ENCODE data around the gene OPCML. TPM values are rescaled to one million over a fixed set of nuclear protein-coding genes. Genes with fewer than 3 reads are reported as not detected.

The OPCML gene
- total RNA-seq, 1 experiment from 2014 or later = not detected

DNA sequence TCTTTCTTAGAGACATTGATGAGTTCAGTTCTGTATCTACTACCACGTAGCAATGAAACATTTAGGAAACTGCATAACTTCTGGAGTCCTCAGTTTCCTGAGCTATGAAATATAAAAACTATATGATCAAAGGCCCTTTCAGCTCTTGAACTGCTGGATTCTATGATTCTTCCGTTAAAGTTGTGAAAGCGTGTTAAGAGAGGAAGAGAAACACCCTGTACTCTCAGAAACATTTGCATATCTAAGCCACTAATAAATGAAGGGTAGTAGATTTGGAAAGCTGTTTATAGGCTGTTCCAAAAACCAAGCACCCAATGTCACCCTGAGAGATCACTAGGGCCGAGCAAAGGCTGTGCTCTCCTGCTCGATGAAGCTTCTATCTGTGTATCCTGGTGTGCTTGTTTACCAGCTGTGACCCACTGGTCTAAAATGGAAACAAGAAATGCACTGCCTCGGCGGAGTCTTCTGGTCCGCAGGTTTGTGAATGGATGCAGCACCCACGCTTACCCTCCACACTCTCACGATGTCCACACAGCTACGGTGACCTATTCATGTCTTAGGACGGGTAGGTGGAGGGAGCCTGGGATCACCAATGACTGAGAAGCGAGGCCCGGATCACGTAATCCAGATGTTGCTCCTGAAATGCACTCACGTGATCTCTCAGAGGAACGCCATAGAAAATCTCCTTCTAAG is 325.8 kb downstream of the OPCML start:
- no peak for DNase-seq (ENCODE audit: low read depth, low spot score)
- in situ Hi-C loops (cut with HindIII; ENCODE audit: low pct_unique_long_range_greater_than_20kb, low sequenced_read_pairs) = no loop called here

DNA sequence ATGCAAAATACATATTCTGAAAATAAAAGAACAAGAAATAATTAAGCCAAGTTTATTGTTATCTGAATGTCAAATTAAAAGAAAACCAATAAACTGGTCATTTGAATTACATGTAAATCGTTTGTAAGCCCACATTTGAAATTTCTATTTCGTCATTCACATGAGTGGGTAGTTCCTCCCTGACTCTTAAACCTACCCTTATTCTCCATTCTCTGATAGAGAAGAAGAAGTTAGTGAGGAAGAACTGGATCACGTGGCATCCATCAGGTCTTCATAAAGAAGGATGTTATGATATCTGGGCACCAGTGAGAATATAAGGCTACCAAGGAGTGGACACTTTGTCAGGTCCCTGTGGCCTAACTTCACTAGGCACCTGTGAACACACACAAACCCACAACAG is 328.1 kb downstream of the OPCML start:
- in situ Hi-C loops (cut with HindIII; ENCODE audit: low pct_unique_long_range_greater_than_20kb, low sequenced_read_pairs) = no loop called here
- DNase-seq (ENCODE audit: low read depth, low spot score) = no peak

DNA sequence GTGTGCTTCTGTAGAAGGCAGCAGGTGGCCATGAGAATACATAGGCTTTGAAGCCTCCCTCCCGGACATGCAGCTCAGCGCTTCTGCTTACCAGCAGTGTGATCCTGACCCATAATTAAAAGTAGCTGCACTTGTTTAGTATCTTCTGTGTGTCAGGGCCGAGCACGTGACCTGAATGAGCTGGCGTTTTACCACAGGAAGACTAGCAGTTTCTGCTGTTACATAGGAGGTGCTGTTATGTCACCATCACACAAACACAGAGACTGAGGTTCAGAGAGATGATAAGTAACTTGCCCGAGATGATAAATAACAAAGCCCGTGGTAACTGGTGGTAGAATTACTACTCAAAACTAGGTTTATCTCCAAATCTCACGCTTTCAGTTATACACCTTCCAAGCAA is 329.5 kb downstream of the OPCML start:
- DNase-seq (ENCODE audit: low read depth, low spot score) = no peak
- in situ Hi-C loops (cut with HindIII; ENCODE audit: low pct_unique_long_range_greater_than_20kb, low sequenced_read_pairs) = no loop called here

DNA sequence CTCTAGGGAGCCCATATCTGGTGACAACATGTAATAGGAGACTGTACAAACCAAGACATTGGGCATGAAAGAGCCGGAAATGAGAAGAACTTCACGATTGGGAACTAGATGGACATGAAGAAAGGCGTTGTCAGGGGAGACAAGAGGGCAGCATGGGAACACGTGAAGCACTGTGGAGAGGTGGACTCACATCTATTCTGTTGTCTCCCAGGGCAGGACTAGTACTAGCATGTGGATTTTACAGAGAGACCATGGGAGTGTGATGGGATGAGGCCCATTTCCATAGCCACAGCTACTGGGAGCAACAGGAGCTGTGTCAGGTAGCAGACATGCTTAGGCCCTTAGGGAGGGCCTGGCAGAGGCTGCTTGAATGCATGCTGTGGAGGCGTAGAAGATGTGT is 333.9 kb downstream of the OPCML start:
- DNase-seq (ENCODE audit: low read depth, low spot score) = no peak
- in situ Hi-C loops (cut with HindIII; ENCODE audit: low pct_unique_long_range_greater_than_20kb, low sequenced_read_pairs) = no loop called here

DNA sequence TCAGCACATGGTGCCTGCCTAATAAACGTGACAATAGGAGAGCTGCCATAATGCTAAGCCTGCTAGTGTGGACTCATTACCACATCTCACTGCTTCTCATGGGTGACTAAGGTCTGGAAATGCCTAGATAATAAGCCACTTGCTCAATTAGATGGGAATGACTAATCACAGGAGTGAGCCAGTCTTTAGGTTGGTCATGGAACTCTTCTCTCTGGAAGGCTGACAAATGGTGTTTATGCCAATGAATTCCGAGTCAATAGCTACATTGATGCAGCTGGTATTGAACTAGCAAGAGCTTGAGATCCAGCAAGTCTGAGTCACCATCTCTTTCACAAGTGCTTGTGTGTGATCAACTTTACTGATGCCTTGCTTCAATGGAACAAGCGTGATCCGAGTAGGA is 334.9 kb downstream of the OPCML start:
- DNase-seq (ENCODE audit: low read depth, low spot score) = no peak
- in situ Hi-C loops (cut with HindIII; ENCODE audit: low pct_unique_long_range_greater_than_20kb, low sequenced_read_pairs) = no loop called here

DNA sequence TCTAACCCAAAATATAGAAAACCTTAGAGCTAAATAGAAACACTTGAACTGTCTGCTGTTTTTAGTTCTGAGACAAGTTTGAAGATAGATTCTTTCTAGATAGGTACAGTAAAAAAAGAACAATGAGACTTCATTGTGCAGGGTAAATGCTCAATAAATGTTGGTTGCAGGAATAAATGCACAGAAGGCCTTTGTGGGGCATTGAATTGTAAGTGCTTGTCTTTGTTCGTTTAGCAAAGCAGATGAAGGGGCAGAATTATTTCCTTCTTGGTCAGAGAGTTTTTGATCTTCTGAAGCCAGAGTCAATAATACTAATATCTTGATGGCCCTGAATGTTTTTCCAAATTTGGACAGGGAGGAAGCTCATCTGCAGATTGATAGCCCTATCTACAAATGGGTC is 340.4 kb downstream of the OPCML start:
- peak; percentile 45 for DNase-seq (ENCODE audit: low read depth, low spot score)
- in situ Hi-C loops (cut with HindIII; ENCODE audit: low pct_unique_long_range_greater_than_20kb, low sequenced_read_pairs) = no loop called here

DNA sequence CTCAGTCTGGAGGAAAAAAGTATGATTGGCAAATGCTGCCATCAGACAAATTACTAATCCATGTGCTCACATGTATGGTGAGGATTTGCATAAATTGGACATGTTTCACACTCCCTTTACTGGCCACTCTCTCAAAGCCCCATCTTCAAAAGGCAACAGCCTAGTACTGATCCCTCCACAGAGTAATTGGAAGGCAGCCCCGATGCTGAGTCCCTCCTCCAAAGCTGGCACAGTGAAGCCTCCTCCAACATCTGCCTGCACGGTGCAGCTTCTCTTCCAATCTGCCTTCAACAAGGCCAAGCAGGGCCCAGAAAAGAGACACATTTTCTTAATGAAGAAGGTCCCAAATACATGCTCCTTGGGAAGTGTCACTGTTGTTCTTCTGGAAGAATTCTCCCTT is 350.6 kb downstream of the OPCML start:
- DNase-seq (ENCODE audit: low read depth, low spot score) = no peak
- in situ Hi-C loops (cut with HindIII; ENCODE audit: low pct_unique_long_range_greater_than_20kb, low sequenced_read_pairs) = no loop called here

DNA sequence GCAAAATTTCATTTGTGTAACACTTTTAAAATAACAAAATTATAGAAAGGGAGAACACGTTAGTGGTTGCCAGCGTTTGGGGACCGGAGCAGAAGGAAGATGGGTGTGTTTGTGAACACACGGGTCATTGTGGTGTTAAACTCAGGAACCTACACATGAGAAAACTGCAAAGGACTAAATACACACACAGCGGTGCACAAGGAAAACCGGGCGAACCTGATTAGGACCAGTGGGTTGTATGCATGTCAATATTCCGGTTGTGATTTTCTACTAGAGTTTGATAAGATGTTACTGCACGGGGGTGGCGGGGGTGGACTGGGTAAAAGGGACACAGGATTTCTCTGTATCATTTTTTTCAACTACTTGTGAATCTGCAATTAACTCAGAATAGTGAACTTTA is 351.2 kb downstream of the OPCML start:
- in situ Hi-C loops (cut with HindIII; ENCODE audit: low pct_unique_long_range_greater_than_20kb, low sequenced_read_pairs) = no loop called here
- DNase-seq (ENCODE audit: low read depth, low spot score) = no peak

DNA sequence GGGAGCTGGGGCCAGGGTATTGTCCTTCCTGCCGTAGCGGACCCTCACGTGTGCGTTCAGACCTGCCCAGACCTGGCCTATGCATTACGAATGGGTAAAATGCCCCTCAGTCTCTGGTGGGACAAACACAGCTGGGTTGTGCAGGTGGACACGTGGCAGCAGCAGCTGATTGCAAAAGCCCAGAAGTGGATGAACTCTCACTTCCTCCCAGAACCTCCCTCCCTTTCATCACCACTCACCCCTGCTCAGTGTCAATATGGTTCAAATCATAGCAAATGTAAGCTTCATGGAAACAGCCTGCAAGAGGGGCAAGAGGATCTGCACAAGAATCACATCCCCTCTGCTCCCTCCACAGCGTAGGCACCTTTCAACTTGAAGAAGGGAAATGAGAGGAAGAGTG is 352.1 kb downstream of the OPCML start:
- no peak for DNase-seq (ENCODE audit: low read depth, low spot score)
- in situ Hi-C loops (cut with HindIII; ENCODE audit: low pct_unique_long_range_greater_than_20kb, low sequenced_read_pairs) = no loop called here

DNA sequence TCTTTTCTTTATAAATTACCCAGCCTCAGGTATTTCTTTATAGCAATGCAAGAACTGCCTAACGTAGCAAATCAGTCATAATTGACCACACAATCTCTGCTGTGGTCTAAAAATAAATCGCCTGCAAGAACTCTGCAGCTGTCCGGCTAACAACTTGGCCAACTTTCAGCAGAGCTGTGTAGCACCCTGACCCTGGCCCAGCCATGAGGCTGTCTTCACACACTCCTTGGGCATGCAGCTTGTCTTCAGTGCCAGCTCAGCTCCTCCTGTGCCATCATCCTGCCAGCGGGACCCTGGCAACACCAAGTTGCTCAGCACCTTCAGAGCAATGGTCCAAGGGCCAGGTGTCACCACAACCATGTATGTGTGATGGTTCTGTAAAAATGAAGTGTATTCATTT is 355.6 kb downstream of the OPCML start:
- no peak for DNase-seq (ENCODE audit: low read depth, low spot score)
- in situ Hi-C loops (cut with HindIII; ENCODE audit: low pct_unique_long_range_greater_than_20kb, low sequenced_read_pairs) = no loop called here

DNA sequence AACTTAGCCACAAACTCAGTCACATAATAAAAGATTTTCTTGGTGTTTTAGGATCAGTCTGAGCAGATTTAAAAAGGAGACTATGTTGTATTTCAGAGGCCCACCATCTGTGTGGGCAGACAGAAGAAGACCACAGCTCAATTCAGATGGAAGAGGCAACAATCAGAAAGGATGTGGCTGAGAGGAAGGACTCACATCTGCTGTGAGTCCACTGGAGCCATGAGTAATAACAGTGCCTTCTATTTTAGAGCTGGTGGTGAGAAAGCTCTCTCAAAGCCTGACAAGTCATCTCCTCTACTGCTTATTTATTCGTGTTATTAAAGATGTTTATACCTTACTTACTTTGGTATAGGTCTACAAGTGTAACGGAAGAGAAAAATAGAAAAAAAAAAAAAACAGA is 357.2 kb downstream of the OPCML start:
- DNase-seq (ENCODE audit: low read depth, low spot score) = no peak
- in situ Hi-C loops (cut with HindIII; ENCODE audit: low pct_unique_long_range_greater_than_20kb, low sequenced_read_pairs) = no loop called here

DNA sequence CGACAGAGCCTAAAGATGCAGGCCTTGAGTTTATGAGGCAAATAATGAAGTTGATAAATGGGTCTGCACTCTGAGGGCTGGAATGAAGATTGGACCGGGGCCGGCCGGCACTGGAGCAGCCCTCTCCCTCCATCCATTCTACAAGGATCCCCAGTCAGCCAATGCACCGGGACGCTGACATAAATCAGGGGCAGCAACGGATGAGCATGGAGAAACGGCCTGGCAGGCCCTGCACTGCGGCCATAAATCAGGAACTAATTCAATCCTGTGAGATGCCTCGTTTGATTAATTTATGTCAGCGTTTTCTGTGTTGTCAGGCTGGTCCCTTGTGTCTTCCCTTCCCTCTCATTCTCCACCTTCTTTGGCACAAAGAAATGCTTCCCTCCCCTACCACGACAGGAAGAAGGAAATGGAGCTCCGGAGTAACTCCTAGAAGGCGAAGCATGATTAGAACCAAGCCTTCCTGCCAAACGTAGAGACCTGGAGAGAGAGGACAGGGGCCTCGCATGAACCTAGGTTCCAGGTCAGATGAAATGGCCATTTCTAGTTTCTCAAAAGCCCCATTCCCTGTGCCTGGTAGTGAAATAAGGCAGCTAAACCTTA is 358.4 kb downstream of the OPCML start:
- DNase-seq (ENCODE audit: low read depth, low spot score) = no peak
- in situ Hi-C loops (cut with HindIII; ENCODE audit: low pct_unique_long_range_greater_than_20kb, low sequenced_read_pairs) = no loop called here

DNA sequence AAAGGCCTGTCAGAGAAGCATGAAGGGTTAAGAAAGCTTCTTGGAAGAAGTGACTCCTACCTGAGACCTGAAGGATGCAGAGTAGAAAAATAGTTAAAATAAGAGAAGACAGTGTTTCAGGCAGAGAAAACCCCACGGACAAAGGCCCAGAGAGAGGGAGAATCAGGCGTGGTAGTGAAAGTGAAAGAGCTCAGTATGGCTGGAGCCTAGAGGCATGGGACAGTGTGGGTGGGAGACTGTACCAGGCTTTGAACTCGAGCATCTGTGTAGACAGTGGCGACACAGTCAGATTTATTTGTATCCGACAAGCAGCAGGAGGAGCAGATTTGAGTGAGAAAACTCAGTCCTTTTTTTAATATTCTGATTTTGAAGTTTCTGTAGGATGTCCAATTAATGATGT is 360.0 kb downstream of the OPCML start:
- in situ Hi-C loops (cut with HindIII; ENCODE audit: low pct_unique_long_range_greater_than_20kb, low sequenced_read_pairs) = no loop called here

DNA sequence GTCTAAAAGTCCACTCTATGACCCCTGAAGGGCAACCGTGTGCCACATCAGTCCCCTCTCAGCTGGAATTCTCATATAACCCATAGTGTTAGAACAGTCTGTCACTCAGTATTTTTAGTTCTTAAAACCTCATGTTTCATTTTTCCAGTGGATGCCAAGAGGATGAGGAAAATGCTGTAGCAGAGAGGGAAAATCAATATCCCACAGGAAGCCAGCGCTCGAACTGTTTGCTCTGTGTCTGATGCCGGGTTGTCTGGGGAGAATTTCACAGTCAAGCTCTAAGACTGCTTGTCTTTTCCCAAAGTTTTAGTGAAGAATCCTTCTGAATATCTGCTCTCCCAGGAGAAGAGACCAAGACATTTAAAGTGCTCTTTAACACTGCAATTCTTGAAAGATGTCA is 360.9 kb downstream of the OPCML start:
- in situ Hi-C loops (cut with HindIII; ENCODE audit: low pct_unique_long_range_greater_than_20kb, low sequenced_read_pairs) = no loop called here
- DNase-seq (ENCODE audit: low read depth, low spot score) = no peak

More for the DNA sequence above, 360.0 kb downstream of the OPCML start:
- DNase-seq (ENCODE audit: low read depth, low spot score) = no peak

DNA sequence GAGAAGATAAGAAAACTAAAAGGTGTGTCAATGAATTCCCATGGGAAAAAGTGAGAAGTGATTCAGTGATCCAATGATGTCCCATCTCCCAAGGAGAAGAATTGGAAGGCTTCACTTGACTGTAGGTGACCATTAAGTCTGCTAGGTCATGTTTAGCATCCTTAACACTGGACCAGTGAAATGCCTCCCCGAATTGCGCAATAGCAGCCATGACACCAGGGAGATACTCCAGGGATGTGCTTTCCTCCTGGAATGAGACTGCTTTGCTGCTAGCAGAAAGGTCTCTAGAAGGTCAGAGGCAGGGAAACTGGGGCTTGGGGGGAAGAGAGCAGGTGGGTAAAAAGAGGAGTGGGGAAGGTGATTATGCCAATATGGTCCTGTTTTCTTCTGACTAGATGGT is 364.3 kb downstream of the OPCML start:
- no peak for DNase-seq (ENCODE audit: low read depth, low spot score)

DNA sequence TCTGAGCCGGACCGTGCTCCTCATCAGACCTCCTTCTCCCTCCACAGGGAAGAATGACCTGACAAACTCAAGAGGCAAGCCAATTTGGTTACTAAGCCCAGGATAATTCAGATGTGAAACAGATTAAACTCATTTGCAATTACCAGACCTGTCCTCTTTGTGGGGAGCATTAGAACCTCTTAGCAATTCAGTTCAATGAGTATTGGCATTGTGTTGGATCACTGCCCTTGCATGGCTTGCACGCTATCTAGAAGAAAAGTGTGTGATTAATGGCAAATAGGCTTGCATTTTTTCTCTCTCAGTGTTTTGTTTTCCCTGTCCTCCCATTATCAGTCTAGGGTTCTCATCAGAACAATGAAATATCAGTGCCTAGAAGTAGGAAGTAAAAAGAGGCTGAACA is 365.6 kb downstream of the OPCML start:
- DNase-seq (ENCODE audit: low read depth, low spot score) = no peak
- in situ Hi-C loops (cut with HindIII; ENCODE audit: low pct_unique_long_range_greater_than_20kb, low sequenced_read_pairs) = no loop called here

More for the DNA sequence above, 364.3 kb downstream of the OPCML start:
- in situ Hi-C loops (cut with HindIII; ENCODE audit: low pct_unique_long_range_greater_than_20kb, low sequenced_read_pairs) = no loop called here

DNA sequence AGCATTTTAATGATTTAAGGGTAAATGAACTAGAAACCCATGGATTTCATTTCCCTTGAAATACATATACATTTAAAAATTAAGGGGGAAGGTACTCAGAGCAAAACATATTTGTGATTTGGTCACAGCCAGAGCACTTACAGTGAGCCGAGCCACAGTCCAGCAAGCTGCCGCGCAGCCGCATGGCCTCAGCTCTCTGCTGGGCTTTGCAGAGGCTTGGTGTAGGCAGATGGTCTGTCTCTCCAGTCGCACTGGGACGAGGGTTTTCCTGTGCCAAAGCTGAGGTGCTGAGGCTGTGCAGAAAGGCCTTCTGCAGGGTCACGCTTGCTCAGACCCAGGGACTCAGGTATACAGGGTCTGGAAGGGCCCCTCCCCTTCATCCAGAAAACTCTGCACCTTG is 367.3 kb downstream of the OPCML start:
- no peak for DNase-seq (ENCODE audit: low read depth, low spot score)
- in situ Hi-C loops (cut with HindIII; ENCODE audit: low pct_unique_long_range_greater_than_20kb, low sequenced_read_pairs) = no loop called here

DNA sequence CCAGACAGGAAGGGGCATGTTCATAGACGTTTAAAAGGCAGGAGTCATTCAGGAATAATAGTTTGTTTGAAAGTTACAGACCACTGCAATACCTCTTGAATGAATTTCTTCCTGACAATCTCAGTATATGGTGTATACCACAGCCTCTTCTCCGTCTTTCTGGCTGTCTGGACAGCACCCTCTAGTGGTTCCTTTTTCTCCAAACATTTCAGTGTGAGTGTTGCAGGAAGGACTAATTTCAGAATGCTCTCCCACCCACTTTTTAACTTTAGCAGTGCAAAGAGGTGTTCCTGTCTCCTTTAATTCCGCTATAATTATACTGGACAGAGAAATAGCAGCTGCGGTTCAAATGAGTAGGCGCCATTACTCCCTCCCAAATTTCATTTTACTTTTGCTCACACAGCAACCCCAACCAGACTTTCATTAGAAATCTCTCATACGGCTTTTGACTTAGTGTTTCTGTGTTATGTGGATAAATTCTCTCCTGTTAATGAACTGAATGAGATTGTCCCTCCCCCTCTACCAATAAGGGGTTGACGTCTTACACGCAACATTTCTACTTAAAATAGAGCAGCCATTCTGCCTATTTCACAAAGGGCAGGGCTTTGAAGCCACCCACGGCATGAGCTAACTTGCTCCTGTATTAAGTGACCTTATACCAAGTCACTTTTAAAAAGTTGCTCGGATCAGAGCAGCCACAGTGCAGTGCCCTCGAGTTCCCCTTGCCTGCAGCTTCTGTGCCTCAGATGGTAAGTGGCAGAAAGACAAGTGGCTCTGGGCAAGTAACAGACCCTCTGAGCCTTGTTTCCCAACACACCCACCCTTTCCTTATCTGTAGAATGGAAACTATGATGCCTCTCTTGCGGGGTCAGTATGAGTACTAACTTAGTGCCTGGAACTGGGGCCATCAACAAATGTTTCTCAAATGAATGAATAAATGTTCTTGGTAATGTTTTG is 368.6 kb downstream of the OPCML start:
- peak; percentile 70 for DNase-seq (ENCODE audit: low read depth, low spot score)
- in situ Hi-C loops (cut with HindIII; ENCODE audit: low pct_unique_long_range_greater_than_20kb, low sequenced_read_pairs) = no loop called here

DNA sequence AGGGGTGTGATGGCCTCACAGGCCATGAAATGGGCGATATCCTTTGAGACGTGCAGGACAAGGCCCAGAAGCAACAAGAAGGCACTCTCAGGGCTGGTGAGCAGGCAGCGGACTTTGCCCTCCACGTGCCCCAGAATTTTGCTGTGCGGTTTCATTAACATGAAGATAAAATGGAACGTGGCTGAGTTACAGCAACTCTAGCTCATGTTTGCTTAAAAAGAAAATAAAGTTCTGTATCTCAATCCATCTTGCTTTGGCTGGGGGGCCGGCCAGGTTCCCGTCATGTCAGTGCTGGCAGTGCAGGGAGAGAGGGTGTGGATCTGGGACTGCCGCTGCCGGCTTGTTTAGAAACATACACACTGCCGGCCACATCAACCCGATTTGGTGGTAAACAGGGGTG is 370.1 kb downstream of the OPCML start:
- in situ Hi-C loops (cut with HindIII; ENCODE audit: low pct_unique_long_range_greater_than_20kb, low sequenced_read_pairs) = no loop called here
- DNase-seq (ENCODE audit: low read depth, low spot score) = no peak
